A673 (cell line): ENCODE results near the gene C2orf81.

Experiments used
- EZH2 ChIP-seq: fragments of 200-600 bp; sonication (generic); IDR thresholded peaks from 2 replicates; pipeline ENCODE4 v1.6.1; 2017; ENCODE audit warnings: borderline replicate concordance, low read depth, mild to moderate bottlenecking, mixed read lengths, antibody characterized with exemption, low read length; ENCODE audit not compliant: poor library complexity, severe bottlenecking
- TF ChIP-seq, protein P1 (sequence below): fragments of 300-800, 200-600 bp; sonication (generic); conservative IDR thresholded peaks from 2 replicates; pipeline ENCODE4 v1.5.1; 2017; ENCODE audit warnings: low read depth, mild to moderate bottlenecking, antibody characterized with exemption, low read length, moderate library complexity, mixed read lengths

DNA sequence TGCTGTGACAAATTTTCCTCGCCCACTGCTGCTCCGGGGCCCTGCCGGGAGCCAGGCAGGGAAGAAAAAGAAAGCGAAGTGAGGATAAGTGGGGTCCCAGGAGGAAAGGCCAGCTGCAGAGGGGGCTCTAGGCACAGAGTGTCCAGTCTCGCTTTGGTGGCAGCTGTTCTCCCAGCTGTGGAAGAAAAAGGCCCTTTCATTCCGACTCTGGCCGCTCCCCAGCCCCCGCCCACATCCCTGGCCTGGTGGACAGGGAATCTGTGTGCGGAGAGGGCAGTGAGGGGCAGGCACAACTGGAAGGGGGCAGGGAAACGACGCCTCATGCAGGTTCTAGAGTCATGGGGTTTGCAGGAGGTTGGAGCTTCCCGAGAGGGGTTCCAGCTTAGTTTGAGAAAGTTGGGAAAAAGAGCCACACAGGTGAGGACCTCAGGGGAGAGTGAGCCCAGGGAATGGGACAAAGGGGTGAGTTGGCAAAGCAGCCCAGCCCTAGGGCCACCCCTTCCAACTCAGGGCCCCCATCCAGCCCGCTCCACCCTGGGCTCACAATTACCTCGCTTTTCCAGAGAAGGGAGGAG, 18.5 kb upstream of the C2orf81 start:
- no peak for TF ChIP-seq EZH2
- TF ChIP-seq, protein P1, sequence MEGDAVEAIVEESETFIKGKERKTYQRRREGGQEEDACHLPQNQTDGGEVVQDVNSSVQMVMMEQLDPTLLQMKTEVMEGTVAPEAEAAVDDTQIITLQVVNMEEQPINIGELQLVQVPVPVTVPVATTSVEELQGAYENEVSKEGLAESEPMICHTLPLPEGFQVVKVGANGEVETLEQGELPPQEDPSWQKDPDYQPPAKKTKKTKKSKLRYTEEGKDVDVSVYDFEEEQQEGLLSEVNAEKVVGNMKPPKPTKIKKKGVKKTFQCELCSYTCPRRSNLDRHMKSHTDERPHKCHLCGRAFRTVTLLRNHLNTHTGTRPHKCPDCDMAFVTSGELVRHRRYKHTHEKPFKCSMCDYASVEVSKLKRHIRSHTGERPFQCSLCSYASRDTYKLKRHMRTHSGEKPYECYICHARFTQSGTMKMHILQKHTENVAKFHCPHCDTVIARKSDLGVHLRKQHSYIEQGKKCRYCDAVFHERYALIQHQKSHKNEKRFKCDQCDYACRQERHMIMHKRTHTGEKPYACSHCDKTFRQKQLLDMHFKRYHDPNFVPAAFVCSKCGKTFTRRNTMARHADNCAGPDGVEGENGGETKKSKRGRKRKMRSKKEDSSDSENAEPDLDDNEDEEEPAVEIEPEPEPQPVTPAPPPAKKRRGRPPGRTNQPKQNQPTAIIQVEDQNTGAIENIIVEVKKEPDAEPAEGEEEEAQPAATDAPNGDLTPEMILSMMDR, result no peak
